Activated T-cell treated with anti-CD3 and anti-CD28 coated beads, Interleukin-2, amount 50 U/mL, for 1 hour (primary cell): Measurements from ENCODE around the gene MIS12.

Experiments used
- DNase-seq: peaks from one replicate; pipeline ENCODE4 v3.0.0-alpha.2; 2020

Gene MIS12

DNA sequence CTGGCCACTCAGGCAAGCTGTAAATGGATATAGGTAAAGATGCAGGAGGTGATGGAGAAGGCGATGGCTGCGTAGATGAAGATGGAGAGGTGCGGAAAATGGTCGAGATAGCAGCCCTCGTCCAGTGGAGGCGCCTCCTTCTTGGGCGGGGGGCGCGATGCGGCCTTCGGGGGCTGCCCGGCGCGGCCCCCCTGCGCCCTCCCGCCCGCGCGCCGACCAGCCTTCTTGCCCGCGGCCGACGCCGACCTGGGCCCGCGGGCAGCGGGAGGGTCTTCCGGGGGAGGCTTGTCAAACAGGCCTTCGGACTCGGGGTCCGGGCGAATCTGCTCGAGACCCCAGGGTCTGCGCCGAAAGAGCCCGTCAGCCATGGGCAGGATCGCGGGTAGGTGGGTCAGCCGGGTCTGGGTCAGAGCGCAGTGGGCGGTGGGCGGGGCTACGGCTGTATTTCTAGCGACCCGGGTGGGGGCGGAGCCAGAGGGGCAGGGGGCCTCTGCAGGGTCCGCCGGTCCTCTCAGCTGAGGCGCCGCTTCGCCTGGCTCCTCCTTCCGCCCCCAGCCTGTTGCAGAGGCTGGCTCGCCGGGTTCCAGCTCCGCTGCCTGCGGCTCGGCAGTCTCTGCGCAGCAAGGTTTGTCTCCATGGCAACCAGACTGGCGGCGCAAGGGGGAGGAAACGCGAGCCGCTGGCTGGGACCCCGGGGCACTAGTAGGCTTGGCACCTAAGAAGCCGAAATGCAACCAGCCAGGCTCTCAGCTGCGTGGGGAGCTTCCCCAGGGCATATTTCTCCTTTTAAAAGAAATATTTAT, 14.4 kb downstream of the MIS12 start:
- peak; percentile 79 for DNase-seq

DNA sequence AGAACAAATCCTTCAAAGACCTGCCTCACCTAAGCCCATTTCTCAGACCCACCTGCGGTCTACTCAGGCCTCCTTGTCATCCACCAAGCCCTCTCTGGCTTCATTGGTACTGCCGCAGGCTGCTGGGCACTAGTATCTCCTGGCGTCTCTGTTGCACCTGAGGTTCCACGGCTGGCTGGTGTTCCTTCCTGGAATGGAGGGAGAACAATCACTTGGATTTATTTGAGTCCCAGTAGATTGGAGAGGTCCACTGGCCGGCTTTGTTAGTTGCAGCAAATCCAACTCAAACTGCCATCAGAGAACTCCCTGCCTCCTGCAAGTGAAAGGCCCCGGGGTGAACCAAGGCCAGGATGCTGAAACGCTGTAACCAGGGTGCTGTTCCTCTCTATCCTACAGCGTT, 15.3 kb downstream of the MIS12 start:
- DNase-seq, result no peak

DNA sequence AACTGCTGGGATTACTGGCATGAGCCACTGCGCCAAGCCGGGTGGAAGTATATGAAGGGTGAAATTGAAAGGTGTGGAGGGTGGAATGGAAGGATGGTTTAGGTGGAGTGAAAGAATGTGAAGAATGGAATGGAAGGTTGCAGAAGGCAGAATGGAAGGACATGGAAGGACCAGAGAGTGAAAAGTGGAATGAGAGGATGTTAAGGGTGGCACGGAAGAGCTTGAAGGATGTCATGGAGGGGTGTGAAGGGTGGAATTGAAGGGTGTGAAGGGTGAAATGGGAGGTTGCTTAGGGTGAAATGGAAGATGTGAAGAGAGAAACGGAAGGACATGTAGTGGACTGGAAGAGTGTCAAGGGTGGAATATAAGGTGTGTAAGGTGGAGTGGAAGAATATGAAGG, 16.2 kb downstream of the MIS12 start:
- no peak for DNase-seq

- no peak for DNase-seq
Measured at GRCh38 chr17:5506307-5506706, 19.9 kb downstream of the MIS12 start.

GRCh38 chr17:5508810-5509209, 22.4 kb downstream of the MIS12 start:
- no peak for DNase-seq

DNA sequence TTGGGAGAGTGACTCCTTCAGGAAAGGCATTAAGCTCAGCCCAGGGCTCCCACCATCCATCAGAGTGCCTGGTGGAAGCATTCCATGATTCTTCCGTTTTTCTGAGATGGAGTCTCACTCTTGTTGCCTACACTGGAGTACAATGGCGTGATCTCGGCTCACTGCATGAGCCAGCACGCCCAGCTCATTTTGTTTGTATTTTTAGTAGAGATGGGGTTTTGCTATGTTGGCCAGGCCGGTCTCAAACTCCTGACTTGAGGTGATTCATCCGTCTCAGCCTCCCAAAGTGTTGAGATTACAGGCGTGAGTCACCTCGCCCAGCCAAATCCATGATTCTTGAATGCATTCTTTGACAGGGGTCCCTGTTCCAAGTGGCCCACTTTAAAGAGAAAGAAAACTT, 23.1 kb downstream of the MIS12 start:
- DNase-seq, result no peak

DNA sequence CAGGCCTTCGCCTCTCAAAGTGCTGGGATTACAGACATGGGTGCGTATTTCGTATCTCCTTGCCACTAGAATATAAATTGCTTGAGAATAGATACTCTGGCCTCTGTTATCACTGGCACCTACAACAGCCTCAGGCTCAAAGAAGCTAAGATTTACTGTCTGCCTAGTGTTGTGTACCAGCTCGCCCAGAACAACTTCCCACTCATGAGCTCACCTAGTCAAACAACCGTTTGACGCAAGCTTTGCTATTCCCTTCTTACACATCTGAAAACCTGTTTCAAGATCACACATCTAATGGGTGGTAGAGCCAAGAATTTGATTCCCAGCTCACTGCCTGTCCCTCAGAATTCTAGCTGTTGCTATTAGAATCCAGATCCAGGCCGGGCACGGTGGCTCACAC, 24.4 kb downstream of the MIS12 start:
- no peak for DNase-seq

GRCh38 chr17:5511401-5512225, 25.2 kb downstream of the MIS12 start:
- no peak for DNase-seq

DNA sequence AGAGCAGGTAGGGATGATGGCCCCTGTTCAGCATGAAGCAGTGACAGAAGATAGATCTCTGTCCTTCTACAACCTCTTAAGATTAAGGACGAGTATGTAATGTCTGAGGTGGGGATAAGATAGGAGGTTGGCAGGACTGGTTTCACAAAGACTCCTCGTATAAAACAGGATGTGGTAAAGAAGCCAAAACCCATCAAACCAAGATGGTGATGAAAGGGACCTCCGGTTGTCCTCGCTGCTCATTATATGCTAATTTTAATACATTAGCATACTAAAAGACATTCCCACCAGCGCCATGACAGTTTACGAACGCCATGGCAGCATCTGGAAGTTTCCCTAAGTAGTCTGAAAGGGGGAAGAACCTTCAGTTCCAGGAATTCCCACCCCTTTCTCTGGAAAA, 27.3 kb downstream of the MIS12 start:
- DNase-seq, result peak; percentile 13

- DNase-seq, result no peak
Measured at GRCh38 chr17:5514976-5515375, 28.6 kb downstream of the MIS12 start.

DNA sequence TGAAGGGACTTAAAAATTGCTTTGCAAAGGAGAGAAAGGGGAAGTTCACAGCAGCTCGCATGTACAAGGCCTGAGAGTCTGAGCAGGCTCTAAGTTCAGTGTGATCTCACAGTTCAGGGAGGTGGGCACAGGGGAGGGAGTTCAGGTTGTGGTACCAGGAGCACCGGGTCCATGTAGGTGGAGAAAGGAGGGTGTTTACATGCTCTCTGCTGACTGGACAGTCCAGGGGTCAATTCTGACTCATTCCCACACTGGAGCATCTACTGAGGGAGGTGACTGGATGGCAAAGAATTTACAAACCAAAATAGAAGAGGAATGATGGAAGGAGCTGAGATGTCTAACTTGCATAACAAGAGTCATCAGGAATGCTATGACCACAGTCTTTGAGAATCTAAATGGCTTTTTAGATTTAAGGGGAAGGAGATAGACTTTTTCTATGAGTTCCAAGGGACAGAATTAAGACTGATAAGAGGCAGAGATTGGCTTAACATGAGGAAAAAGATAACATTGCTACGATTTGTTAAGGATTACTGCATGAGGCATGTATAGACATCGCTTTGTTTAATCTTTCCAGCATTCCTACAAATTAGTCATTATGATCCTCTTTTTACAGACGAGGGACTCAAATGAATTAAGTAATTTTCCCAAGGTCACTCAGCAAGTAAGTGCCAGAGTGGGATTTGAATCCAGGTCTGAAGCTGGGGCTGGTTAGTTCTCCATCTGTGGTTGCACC, 29.9 kb downstream of the MIS12 start:
- no peak for DNase-seq

DNA sequence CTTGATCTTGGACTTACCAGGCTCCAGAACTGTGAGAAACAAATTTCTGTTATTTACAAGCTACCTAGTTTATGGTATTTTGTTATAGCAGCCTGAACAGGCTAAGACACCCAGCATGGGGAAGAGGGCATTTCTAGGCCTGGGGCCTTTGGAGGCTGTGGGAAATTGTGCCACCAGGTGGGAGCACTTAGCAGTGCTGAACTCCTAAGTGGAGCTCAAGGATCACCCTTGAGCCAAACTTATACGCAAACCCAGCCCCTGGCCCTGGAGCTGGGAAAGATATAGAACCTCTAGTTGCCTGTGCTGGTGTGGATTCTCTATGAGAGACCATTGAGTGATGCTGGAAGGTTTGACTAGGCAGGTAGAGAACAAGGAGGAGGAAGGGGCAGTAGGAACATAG, 36.1 kb downstream of the MIS12 start:
- no peak for DNase-seq

GRCh38 chr17:5523249-5523648, 36.9 kb downstream of the MIS12 start:
- DNase-seq, result no peak

DNA sequence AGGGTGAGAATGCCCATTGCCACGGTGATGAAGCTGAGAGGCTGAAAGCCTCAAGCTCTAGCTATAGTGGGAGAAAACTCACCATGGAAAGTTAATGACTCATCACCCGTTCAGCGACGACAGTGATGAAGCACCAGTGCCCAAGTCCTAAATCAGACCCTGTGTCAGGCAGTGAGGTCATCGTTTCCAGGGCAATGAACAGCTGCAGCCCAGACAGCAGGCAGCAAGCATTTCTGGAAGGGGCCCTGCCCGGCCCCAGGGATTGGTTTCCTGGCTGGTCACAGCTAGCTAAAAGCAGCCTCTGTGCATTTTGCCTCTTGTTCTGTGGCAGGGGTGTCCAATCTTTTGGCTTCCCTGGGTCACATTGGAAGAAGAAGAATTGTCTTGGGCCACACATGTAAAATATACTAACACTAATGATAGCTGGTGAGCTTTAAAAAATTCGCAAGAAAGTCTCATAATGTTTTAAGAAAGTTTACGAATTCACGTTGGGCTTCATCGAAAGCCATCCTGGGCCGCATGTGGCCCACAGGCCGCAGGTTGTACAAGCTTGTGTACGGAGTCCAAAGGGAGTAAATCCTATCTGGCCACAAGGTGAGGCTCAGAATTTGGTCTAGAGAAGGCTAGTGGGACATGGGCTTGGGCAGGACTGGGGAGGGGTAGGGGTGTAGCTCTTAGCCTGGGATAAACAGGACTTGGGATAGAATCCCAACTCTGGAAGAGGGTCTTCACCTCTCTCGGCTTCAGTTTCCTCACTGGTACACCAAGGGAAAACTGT, 40.6 kb downstream of the MIS12 start:
- DNase-seq, result no peak

- no peak for DNase-seq
Measured at GRCh38 chr17:5527601-5528250, 41.4 kb downstream of the MIS12 start.

GRCh38 chr17:5530265-5531084, 44.1 kb downstream of the MIS12 start:
- no peak for DNase-seq

DNA sequence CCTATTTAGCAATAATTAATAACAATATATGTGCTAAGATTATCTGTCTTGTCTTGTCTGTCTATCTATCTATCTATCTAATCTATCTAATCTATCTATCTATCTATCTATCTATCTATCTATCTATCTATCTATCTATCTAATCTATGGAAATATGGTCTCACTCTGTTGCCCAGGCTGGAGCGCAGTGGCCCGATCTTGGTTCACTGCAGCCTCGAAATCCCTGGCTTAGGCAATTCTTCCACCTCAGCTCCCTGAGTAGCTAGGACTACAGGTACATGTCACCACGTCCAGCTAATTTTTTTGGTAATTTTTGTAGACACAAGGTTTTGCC, 44.7 kb downstream of the MIS12 start:
- no peak for DNase-seq

- no peak for DNase-seq
Measured at GRCh38 chr17:5532581-5532980, 46.2 kb downstream of the MIS12 start.

DNA sequence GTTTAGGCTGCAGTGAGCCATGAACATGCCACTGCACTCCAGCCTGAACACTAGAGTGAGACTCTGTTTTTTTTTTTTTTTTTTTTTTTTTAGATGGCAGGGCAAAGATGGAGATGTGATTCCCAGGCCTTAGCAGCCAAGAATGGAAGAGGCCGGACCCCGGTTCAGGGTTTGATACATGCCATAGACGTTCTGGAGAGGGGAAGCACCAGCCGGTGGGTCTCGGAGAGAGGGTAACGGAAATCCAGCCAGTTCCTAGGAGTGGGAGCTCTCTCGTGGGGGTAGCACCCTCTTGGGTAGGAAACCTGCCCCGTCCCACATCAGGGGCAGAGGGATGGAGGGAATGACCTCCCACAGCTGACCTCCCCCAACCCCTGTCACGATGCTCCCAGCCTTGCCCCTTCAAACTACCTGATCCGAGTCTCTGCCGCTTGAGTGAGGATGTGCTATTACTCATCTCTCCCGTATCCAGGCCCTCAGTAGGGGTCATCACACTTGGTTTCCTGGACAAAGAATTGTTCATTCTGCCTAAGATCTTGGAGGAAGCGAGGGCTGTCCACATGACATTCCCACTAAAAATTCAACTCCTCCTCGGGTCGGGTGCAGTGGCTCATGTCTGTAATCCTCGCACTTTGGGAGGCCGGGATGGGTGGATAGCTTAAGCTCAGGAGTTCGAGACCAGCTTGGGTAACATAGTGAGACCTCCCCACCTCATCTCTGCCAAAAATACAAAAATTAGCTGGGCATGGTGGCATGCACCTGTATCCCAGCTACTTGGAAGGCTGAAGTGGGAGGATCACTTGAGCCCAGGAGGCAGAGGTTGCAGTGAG, 47.3 kb downstream of the MIS12 start:
- DNase-seq, result no peak

- no peak for DNase-seq
Measured at GRCh38 chr17:5535436-5535835, 49.1 kb downstream of the MIS12 start.
